ENCODE data around the gene ERBB4.

- TF ChIP-seq CTCF (conservative IDR thresholded peaks at IDR 0.05; ENCODE audit: low read length) = no peak
- no peak for TF ChIP-seq EZH2phosphoT487 (IDR thresholded peaks at IDR 0.05; ENCODE audit: borderline replicate concordance)
Observed at GRCh38 chr2:212294816-212295215, 243.8 kb downstream of the ERBB4 start.
